Activated B cell treated with CpG ODN at 0.5 μM for 24 hours (primary cell): Measurements from ENCODE around the gene GPR183. TPM values are rescaled to one million over a fixed set of nuclear protein-coding genes. Genes with fewer than 3 reads are reported as not detected.

Experiments
- ATAC-seq: fragments of 200-7000 bp; cut with Tn5 transposase; one replicate; pipeline ENCODE4 v1.10.0; 2021; ENCODE audit warnings: low read depth, mild to moderate bottlenecking, moderate library complexity
- CTCF ChIA-PET: fragments of 350-600 bp; sonication (Branson Sonifier 250); formaldehyde crosslinking; loops from one replicate; lab custom pipeline; 2021; ENCODE audit warnings: antibody characterized with exemption; lab: Charles Lee
- POLR2A ChIA-PET: fragments of 350-600 bp; sonication (Branson Sonifier 250); formaldehyde crosslinking; loops from one replicate; lab custom pipeline; 2021; ENCODE audit warnings: antibody characterized with exemption; lab: Charles Lee
- DNase-seq: peaks from one replicate; pipeline ENCODE4 v3.0.0; 2022
- H3K27ac Mint-ChIP-seq: one replicate; pipeline ENCODE4 v1.8.0; 2020; ENCODE audit warnings: mixed read lengths
- H3K27me3 Mint-ChIP-seq: one replicate; pipeline ENCODE4 v1.8.0; 2021; ENCODE audit warnings: mixed read lengths
- H3K36me3 Mint-ChIP-seq: one replicate; pipeline ENCODE4 v1.8.0; 2021; ENCODE audit warnings: low read depth, mixed read lengths
- H3K4me1 Mint-ChIP-seq: one replicate; pipeline ENCODE4 v1.8.0; 2021; ENCODE audit warnings: mixed read lengths
- H3K4me3 Mint-ChIP-seq: one replicate; pipeline ENCODE4 v1.8.0; 2020; ENCODE audit warnings: mild to moderate bottlenecking, mixed read lengths
- H3K9me3 Mint-ChIP-seq: one replicate; pipeline ENCODE4 v1.8.0; 2020; ENCODE audit warnings: mixed read lengths
- CTCF ChIP-seq: fragments of 200-600 bp; IDR thresholded peaks from one replicate; pipeline ENCODE4 v1.8.0; 2022; ENCODE audit warnings: antibody characterized with exemption, mild to moderate bottlenecking
- intact Hi-C: fragments of 100-400 bp; cut with micrococcal nuclease; formaldehyde crosslinking; loops from one replicate; pipeline ENCODE4 v1.15.1; 2024
- total RNA-seq: library from RNA; stranded (reverse); gene quantifications from 2 replicates; pipeline ENCODE4 v1.2.3, GENCODE V29; 2022

Gene GPR183
- total RNA-seq, 1 donor from 2014 or later = 84.5 TPM

- Mint-ChIP-seq H3K9me3 (no peaks in the 10 kb centered on the region), H3K4me1 (peaks cover 40% of the 10 kb centered on the region), H3K36me3 (peaks cover 76% of the 10 kb centered on the region), H3K4me3 (no peak overlapping the region), H3K27ac (peak overlapping the region; percentile 19), H3K27me3 (no peaks in the 10 kb centered on the region)
- no peak for TF ChIP-seq CTCF
- ChIA-PET CTCF (no interaction called here), POLR2A (interaction anchor here (0.7 to 0.9 kb wide), 3 partner anchors 25 to 56 kb away, joined by 3 to 5 read pairs (median 3); no protein-coding TSS in a partner anchor)
- DNase-seq = no peak
- intact Hi-C loops = no loop called here
- no peak for ATAC-seq
These were observed 34.9 kb upstream of the GPR183 start for GRCh38 chr13:99341969-99342722.

GRCh38 chr13:99340638-99341037 is 33.4 kb upstream of the GPR183 start:
- Mint-ChIP-seq H3K36me3 (peaks cover 65% of the 10 kb centered on the region), H3K4me1 (peaks cover 39% of the 10 kb centered on the region), H3K27me3 (no peaks in the 10 kb centered on the region), H3K9me3 (no peaks in the 10 kb centered on the region), H3K27ac (no peak overlapping the region), H3K4me3 (no peak overlapping the region)
- no peak for DNase-seq
- TF ChIP-seq CTCF = no peak
- POLR2A ChIA-PET = no interaction called here
- CTCF ChIA-PET = interaction anchor here (0.9 to 1.2 kb wide), 2 partner anchors 13 to 164 kb away, joined by 3 read pairs; no protein-coding TSS in a partner anchor
- ATAC-seq = no peak
- intact Hi-C loops = no loop called here

- TF ChIP-seq CTCF = no peak
These were observed 32.7 kb upstream of the GPR183 start for GRCh38 chr13:99339736-99340397.

GRCh38 chr13:99339230-99339721 is 32.1 kb upstream of the GPR183 start:
- CTCF ChIA-PET = no interaction called here
- Mint-ChIP-seq H3K27ac (no peak overlapping the region), H3K27me3 (no peaks in the 10 kb centered on the region), H3K9me3 (no peaks in the 10 kb centered on the region), H3K4me1 (peaks cover 50% of the 10 kb centered on the region), H3K36me3 (peaks cover 55% of the 10 kb centered on the region), H3K4me3 (no peak overlapping the region)
- DNase-seq (no peak), ATAC-seq (no peak)
- TF ChIP-seq CTCF = no peak
- POLR2A ChIA-PET = no interaction called here
- intact Hi-C loops = no loop called here

More at GRCh38 chr13:99339736-99340397, 32.7 kb upstream of the GPR183 start:
- intact Hi-C loops = no loop called here
- Mint-ChIP-seq H3K4me3 (no peak overlapping the region), H3K4me1 (peaks cover 46% of the 10 kb centered on the region), H3K27me3 (no peaks in the 10 kb centered on the region), H3K9me3 (no peaks in the 10 kb centered on the region), H3K36me3 (peaks cover 60% of the 10 kb centered on the region), H3K27ac (peak overlapping the region; percentile 30)
- ChIA-PET POLR2A (no interaction called here), CTCF (interaction anchor here (1.2 kb wide), 1 partner anchor 13 kb away, joined by 3 read pairs; no protein-coding TSS in a partner anchor)
- ATAC-seq (no peak), DNase-seq (no peak)
